MG63 (cell line): ENCODE results near the gene SOWAHA. TPM values are rescaled to one million over a fixed set of nuclear protein-coding genes. Genes with fewer than 3 reads are reported as not detected.

Experiments used
- DNase-seq: peaks from one replicate; pipeline ENCODE4 v3.0.0-alpha.2; 2020
- H3K27me3 ChIP-seq: fragments of 250-450 bp; sonication (Bioruptor Pico); 2 replicates; pipeline ENCODE4 v1.5.1; 2020; ENCODE audit warnings: mild to moderate bottlenecking, moderate library complexity
- H3K36me3 ChIP-seq: fragments of 250-450 bp; sonication (Bioruptor Pico); 2 replicates; pipeline ENCODE4 v1.5.1; 2020; ENCODE audit warnings: mild to moderate bottlenecking, moderate library complexity
- H3K4me3 ChIP-seq: fragments of 250-450 bp; sonication (Bioruptor Pico); 2 replicates; pipeline ENCODE4 v1.5.1; 2020; ENCODE audit warnings: mild to moderate bottlenecking, moderate library complexity
- H3K9me3 ChIP-seq: fragments of 250-450 bp; sonication (Bioruptor Pico); 2 replicates; pipeline ENCODE4 v1.5.1; 2020; ENCODE audit warnings: mild to moderate bottlenecking, moderate library complexity
- total RNA-seq: library from RNA; depleted of rRNA; stranded (reverse); fragments of >200 nt; shearing (Covaris generic); gene quantifications from 2 replicates; pipeline ENCODE4 v1.2.3, GENCODE V29; 2014; ENCODE audit warnings: low replicate concordance

The SOWAHA gene
- total RNA-seq, 1 experiment from 2014 or later = not detected

DNA sequence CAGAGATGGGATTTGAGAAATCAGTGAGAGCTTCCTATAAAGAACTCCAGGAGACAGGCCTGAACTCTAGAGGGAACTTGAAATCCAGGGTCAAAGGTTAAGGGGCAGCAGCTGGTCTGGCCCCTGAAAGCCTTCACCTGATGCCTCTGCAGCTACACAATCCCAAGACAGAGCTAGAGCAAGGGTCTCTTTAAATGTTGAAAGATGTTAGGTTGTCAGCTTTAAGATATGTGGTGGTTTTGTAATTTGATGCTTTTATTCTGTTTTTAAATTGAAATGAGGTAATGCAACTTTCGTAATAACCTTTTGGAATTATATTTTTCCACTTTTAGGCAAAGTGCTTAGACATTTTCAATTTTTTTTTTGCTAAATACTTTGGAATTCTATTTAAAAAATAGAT, 2.4 kb downstream of the SOWAHA start:
- DNase-seq = no peak
- H3K36me3 ChIP-seq = no peaks in the 10 kb centered on the region
- no peaks in the 10 kb centered on the region for H3K9me3 ChIP-seq
- H3K4me3 ChIP-seq = no peak overlapping the region
- H3K27me3 ChIP-seq = peaks cover 12% of the 10 kb centered on the region

DNA sequence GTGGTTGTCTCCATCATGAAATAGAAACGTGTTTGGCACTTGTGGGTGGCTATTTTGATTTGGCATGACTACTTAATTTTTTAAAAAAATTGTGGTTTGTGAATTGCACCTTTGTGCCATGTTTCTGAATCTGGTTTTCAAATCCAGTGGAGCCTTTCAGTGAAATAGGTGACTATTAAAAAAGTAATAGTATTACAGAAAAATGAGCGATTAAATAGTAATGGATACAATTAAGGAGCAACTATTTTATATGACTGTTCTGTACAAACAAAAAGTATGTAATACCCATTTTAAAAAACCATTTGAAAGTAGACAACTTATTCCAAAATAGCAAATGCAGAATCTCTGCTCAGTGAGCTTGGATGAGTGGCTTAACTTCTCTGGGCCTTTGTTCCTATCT, 3.0 kb downstream of the SOWAHA start:
- Histone ChIP-seq H3K9me3 (no peaks in the 10 kb centered on the region), H3K27me3 (peaks cover 12% of the 10 kb centered on the region), H3K4me3 (no peak overlapping the region), H3K36me3 (no peaks in the 10 kb centered on the region)
- no peak for DNase-seq

DNA sequence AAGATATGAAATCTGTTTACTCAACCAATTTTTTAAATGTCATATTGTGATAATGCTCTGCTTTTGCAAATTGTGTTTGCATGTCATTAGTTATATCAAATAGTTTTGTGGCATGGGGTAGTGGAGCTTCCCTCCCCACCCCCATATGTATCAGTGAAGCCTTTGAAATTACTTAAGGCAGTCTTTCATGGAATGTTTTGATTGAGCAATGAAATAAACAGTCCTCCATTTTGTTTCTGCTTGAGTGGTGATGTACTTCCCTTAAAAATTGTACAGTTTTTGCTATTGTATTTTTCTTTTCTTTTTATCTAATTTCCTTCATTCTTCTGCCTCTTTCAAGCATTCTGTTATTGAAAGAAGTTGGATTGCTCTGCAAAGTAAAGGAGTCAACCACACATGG, 3.5 kb downstream of the SOWAHA start:
- H3K9me3 ChIP-seq = no peaks in the 10 kb centered on the region
- H3K36me3 ChIP-seq = no peaks in the 10 kb centered on the region
- H3K4me3 ChIP-seq = no peak overlapping the region
- peaks cover 12% of the 10 kb centered on the region for H3K27me3 ChIP-seq
- DNase-seq = no peak

DNA sequence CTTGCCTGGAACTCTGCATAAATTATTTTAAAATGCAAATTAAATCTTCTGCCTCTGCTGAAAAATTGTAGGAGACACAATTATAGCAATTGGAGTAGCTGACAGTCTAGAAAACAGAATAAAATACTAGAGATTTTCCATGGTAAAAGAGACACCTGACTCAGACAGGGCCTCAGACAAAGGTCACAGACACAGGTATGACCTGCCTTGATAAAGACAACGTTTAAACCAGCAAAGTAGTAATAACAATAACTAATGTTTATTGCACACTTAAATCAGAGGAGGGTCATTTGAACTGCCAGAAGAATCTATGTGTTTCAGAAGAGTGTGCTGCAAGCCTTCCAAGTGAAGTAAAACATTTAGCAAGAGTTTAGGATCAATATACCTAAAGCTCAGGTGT, 3.9 kb downstream of the SOWAHA start:
- Histone ChIP-seq H3K9me3 (no peaks in the 10 kb centered on the region), H3K36me3 (no peaks in the 10 kb centered on the region), H3K27me3 (peaks cover 7% of the 10 kb centered on the region), H3K4me3 (no peak overlapping the region)
- DNase-seq = no peak

DNA sequence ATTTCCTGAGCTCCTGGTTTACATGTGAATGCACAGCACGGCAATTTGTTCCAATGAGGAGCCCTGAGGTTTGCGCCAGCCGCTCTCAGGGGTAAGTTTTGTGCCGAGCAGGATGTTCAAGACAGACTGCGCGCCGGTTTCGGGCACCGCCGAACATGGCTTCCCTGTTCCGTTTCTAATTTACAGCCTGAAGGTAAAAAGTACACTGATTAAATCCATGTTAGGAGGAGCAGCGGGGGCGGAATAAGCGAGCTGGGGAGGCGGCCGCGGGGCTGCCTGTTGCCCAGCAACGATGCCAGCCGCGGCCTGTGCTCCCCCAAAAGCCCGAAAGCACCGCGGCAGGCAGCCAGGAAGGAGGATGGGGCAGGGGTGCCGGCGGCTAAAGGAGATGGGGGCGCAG, 6.4 kb downstream of the SOWAHA start:
- Histone ChIP-seq H3K4me3 (no peak overlapping the region), H3K27me3 (no peaks in the 10 kb centered on the region), H3K9me3 (no peaks in the 10 kb centered on the region), H3K36me3 (no peaks in the 10 kb centered on the region)
- no peak for DNase-seq

DNA sequence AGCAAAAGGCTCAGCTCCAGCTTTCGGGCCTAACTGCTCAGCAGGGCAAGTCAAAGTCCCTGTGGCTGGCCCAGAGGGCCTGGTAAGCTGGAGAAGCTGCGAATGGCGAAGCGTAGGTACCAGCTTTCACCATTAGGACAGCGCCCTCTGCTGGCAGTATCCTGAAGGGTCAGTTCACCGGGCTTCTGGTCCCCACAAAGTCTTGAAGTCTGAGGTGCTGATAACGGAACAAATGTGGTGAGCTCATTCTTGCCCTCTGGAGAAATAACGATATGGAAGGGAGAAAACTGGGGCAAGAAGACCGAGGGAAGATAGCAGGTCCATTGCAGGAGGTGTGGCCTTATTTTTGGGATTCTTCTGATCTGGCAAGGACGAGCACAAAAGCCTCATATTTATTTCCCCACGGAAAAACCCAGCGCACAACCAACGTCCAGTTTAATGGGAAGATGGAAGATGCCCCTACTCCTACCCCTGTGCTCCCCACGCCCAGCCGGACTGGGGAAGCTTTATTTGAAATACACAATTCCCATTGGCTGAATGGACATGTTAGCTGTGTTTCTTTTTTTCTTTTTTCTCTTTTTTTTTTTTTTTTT, 7.2 kb downstream of the SOWAHA start:
- Histone ChIP-seq H3K36me3 (peaks cover 6% of the 10 kb centered on the region; the same call in 1 of the 2 replicates), H3K4me3 (no peak overlapping the region), H3K9me3 (no peaks in the 10 kb centered on the region), H3K27me3 (no peaks in the 10 kb centered on the region)
- peak; percentile 86 for DNase-seq

DNA sequence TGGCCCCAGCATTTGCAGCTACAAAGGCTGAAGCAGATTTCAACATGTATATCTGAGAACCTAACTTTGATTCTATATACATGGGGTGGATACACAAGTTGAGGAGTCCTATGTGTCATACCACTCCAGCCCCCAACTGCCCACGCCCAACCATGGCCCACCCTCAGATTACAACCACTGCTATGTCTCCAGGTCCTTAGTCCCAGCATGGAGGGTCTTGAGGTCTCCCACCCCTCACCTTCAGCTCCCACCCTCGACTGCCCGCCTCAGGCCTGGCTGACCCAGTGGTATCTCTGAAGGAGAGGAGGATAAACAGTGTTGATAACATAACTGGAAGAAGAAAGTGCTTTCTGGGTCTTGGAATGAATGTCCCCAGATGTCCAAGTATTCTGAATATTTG, 8.2 kb downstream of the SOWAHA start:
- DNase-seq = no peak
- H3K27me3 ChIP-seq = no peaks in the 10 kb centered on the region
- H3K36me3 ChIP-seq = peaks cover 6% of the 10 kb centered on the region
- no peaks in the 10 kb centered on the region for H3K9me3 ChIP-seq
- no peak overlapping the region for H3K4me3 ChIP-seq

DNA sequence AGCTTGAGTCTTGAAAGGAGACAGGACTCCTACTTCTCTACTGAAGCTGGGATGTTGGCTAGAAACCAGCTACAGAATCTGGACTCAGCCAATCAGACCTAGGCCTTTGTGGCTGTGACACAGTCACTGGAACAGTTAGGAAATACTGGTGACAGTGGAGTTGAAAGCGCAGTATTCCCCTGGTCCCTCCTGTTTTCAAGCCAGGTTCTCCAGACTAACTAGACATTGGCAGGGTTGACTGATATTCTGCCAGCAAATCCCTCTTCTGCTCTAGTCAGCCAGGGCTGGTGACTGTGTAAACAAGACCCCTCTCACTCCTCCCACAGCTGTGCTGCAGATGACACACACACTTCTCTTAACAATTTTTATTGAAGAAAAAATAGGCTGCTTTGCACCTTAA, 8.7 kb downstream of the SOWAHA start:
- no peaks in the 10 kb centered on the region for H3K9me3 ChIP-seq
- DNase-seq = peak; percentile 62
- no peak overlapping the region for H3K4me3 ChIP-seq
- no peaks in the 10 kb centered on the region for H3K27me3 ChIP-seq
- H3K36me3 ChIP-seq = peaks cover 6% of the 10 kb centered on the region

DNA sequence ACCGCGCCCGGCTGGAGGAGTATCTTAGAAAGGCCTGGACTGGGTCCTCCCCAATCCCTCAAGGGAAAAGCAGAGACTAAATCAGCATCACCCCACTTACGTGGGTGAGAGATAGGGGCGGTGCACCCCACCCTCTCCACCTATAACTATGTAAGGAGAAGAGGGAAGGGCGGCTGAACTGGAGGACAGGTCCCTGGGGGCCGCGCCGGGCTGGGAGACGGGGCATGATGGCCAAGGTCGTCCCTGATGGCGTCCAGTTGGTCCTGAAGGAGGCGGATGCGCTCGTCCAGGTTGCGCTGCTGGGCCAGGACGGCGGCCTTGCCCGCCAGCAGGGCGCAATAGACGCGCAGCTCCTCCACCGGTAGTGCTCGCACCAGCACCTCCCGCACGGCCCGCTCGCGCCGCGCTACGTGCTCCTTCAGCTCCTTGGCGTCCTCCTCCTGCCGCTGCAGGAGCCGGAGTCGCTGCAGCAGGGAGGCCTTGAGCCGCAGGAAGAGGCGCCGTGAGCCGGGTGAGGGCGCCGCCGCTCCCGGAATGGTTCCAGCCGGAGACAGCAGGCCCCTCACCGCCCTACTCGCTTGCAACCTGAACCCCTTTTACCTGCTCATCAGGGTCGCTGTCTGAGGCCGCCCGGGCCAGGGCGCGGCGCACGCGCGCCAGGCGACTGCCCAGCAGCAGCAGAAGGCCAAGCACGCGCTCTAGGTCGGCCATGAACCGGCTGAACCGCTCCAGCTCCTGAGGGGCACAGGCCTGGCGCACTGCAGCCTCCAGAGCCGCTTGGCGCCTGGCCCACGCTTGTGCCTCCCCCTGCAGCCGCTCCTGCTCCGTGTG, 9.8 kb downstream of the SOWAHA start:
- no peak overlapping the region for H3K4me3 ChIP-seq
- no peaks in the 10 kb centered on the region for H3K9me3 ChIP-seq
- DNase-seq = no peak
- peaks cover 6% of the 10 kb centered on the region for H3K36me3 ChIP-seq
- no peaks in the 10 kb centered on the region for H3K27me3 ChIP-seq

DNA sequence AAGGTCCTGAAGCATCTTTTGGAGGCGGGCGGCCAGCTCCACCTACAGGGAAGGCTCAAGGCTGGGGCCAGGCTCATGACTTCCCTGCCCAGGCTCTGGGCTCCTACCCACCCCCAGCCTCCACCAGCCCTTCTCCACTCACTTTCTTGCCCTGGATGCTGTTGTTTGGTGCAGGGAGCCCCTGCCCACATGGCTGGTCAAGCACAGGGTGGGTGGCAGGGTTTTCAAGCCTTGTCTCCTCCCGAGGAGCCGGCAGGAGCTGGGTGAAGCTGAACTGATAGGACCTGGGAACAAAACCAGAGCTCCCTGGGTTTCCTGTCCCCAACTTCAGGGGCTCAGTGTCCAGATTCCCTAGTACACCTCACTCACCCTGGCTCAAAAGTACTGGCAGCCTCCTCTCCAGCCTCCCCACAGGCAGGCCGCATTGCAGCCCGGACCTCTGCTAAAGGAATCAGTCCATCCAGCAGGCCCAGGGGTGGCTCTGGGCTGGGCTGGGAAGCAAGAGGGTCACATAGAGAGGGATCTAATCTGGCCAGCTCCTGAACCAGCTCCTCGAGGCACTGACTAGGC, 10.5 kb downstream of the SOWAHA start:
- H3K9me3 ChIP-seq = no peaks in the 10 kb centered on the region

DNA sequence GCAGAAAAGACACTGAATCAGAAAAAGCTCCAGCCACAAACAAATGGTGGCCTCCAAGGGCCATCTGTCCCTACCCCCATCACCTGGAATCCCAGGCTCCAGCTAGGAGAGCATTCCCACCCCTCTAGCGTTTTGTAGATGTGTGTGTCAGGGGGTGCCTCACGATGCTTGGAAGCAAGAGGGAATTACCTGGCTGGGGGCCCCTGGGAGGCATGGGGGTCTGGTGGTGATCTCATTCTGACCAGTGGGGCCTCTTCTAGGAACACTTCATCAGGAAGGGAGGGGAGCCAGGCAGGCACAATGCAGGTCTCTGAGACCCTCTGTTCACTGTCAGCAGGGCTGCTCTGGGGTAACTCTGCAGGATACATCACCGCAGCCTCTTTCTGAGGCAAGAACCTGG, 11.3 kb downstream of the SOWAHA start:
- H3K9me3 ChIP-seq = no peaks in the 10 kb centered on the region
- no peak for DNase-seq
- no peaks in the 10 kb centered on the region for H3K27me3 ChIP-seq
- no peak overlapping the region for H3K4me3 ChIP-seq
- peaks cover 13% of the 10 kb centered on the region for H3K36me3 ChIP-seq

More for the DNA sequence above, 10.5 kb downstream of the SOWAHA start:
- Histone ChIP-seq H3K27me3 (no peaks in the 10 kb centered on the region), H3K4me3 (no peak overlapping the region), H3K36me3 (peaks cover 10% of the 10 kb centered on the region)
- DNase-seq = no peak

DNA sequence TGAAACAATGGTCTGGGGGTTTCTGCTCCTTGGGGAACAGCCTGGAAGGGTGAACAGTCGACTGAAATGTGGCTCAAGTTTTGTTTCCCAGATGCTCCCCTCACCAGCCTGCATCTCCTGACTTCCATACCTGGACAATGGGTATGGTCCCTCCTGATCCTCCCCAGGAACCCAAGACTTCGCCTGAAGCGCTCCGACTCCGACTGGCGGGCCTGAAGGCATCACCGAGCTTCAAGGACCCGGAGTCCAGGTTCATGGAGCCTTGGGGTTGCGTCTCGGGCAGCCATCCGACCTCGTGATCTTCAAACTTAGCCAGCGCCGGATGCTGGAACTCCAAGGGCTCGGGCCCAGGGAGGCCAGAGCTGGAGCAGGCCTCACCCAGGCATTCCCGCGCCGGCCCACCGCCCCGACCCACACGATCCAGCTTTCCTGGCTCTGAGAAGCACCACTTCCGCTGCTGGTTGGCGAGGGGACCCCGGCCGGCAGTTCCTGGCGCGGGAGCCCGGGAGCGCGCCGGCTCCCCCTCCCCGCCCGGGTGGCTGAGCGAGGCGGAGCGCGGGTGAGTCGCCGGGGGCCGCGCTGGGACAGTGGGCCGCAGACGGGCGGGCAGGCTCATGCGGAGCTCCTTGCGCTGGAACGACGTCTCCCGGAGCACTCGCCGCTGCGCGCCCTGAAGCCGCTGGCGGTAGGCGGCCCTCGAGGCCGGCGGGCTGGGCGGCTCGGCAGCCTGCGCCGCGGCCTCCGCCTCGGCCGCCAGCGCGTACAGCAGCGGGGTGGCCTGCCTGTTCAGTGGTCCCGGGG, 12.1 kb downstream of the SOWAHA start:
- no peaks in the 10 kb centered on the region for H3K9me3 ChIP-seq
- peaks cover 13% of the 10 kb centered on the region for H3K36me3 ChIP-seq
- H3K4me3 ChIP-seq = no peak overlapping the region
- no peak for DNase-seq
- no peaks in the 10 kb centered on the region for H3K27me3 ChIP-seq

DNA sequence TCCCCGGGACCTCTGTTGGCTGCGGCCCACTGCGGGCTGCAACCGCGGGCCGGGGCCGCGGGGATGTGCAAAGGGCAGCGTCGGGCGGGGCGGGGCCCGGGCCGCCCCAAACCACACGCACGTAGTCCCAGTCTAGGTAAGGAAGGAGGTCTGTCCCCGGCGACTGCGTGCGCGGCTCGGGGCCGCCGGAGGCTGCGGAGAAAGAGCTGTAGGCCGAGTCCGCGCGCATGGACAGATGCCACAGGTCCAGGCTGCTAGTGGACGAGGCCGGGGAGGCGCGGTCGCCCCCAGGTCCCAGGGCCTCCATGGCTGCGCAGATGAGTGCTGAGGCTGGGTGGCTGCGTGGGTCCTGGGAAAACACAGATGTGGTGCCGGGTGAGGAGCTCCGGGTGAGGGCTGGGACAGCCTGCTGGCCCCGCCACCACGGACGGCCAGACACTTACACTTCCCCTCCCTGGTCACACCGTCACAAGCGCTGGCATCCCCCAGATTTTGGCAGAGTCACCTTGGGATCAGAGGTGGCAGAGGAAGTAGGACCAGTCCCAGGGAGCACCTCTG, 12.8 kb downstream of the SOWAHA start:
- Histone ChIP-seq H3K4me3 (no peak overlapping the region), H3K36me3 (peaks cover 13% of the 10 kb centered on the region), H3K9me3 (no peaks in the 10 kb centered on the region), H3K27me3 (no peaks in the 10 kb centered on the region)
- no peak for DNase-seq

DNA sequence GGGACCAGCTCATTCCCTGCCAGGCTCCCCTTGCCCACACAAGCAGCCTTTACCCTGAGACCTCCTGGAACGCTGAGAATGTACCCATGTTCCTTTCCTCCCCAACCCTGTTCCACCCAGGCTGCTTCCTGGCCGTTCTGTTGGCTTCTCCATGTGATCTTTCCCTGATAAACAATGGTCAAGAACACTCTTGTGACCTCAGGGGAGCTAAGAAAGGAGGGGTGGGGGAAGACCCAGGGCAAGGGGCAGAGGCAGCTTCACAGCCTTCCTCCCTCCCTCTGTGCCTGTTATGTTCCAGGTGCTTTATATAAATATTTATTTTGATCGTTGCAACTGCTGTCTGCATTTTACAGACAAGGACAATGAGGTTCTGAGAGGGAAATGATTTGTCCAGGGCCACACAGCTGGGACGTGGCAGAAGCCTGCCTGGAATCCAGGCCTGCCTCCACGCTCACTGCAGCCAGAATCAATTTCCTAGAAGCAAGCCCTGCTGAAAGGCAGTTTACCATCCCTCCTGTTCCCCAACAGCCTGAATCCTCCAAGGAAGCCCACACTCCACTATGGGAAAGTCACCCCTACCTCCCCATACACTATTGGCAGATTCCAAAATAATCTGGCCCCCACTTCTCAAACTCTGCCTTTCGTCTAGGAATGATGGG, 13.5 kb downstream of the SOWAHA start:
- DNase-seq = no peak
- peaks cover 13% of the 10 kb centered on the region for H3K36me3 ChIP-seq

DNA sequence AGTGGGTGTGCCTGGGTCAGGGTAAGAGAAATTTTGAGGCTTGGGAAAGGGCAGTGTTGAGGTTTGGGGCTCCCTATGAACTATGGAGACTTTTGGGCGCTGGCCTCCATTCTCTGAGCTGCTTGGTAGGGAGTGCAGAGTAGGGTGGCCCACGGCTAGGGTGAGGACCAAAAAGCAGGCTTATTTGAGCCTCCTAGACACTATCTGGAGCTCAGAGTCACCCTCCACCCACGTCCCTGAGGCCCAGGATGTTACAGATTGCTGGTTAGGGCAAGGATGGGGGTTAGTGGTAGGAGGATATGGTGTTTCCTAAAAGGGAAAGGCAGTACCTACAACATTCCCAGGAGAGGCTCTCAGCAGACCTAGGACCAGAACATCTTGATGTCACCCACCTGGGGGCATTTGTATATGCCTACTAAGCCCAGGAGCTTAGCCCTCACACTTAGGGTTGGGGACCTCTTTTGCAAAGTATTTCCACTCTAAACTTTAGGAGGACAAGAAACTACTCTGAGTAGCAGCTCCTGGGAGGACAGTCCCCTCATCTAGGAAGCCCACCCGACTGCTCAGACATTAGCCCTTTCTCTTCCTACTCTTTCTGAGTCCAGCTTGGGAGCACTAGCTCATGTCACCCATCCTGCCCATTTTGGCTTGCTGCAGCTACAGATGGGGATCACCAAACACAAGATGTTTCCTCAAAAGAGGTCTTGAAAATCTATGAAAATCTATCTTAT, 15.0 kb downstream of the SOWAHA start:
- Histone ChIP-seq H3K9me3 (no peaks in the 10 kb centered on the region), H3K4me3 (no peak overlapping the region), H3K27me3 (no peaks in the 10 kb centered on the region), H3K36me3 (peaks cover 13% of the 10 kb centered on the region)
- DNase-seq = no peak

More for the DNA sequence above, 13.5 kb downstream of the SOWAHA start:
- Histone ChIP-seq H3K9me3 (no peaks in the 10 kb centered on the region), H3K27me3 (no peaks in the 10 kb centered on the region), H3K4me3 (no peak overlapping the region)
